OCI-LY3 (cell line): ENCODE measurements around the gene C1orf105.

ENCODE experiments used
- EZH2phosphoT487 ChIP-seq: fragments of 200-600 bp; shearing (Covaris generic); IDR thresholded peaks from 2 replicates; pipeline ENCODE4 v1.6.1; 2018; ENCODE audit warnings: antibody characterized with exemption, mixed run types, low read depth
- TF ChIP-seq, protein P1 (sequence below): fragments of 200-600, 300-600 bp; sonication (generic); IDR thresholded peaks from 2 replicates; pipeline ENCODE4 v1.5.1; 2014; ENCODE audit warnings: antibody characterized with exemption, low read length, low read depth

DNA sequence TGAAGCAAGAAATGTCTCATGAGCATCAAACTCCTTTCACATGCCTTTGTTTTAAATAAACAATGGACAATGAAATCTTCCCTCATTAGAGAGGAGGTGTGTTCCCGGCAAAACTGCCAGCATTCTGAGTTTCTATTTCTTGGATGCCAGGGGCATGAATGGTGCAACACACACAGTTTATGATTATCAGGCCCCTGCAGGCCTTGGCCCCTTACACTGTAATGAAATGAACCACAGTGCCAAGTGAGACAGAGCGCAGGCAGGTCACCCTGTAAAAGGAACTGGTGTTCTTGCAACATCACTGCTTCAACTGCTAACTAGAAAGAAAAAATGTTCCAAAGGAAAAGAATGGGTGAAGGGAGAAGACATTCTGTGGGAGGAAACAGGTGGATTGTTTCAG lies 27.2 kb downstream of the C1orf105 start:
- TF ChIP-seq, protein P1, sequence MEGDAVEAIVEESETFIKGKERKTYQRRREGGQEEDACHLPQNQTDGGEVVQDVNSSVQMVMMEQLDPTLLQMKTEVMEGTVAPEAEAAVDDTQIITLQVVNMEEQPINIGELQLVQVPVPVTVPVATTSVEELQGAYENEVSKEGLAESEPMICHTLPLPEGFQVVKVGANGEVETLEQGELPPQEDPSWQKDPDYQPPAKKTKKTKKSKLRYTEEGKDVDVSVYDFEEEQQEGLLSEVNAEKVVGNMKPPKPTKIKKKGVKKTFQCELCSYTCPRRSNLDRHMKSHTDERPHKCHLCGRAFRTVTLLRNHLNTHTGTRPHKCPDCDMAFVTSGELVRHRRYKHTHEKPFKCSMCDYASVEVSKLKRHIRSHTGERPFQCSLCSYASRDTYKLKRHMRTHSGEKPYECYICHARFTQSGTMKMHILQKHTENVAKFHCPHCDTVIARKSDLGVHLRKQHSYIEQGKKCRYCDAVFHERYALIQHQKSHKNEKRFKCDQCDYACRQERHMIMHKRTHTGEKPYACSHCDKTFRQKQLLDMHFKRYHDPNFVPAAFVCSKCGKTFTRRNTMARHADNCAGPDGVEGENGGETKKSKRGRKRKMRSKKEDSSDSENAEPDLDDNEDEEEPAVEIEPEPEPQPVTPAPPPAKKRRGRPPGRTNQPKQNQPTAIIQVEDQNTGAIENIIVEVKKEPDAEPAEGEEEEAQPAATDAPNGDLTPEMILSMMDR, result no peak
- TF ChIP-seq EZH2phosphoT487, result no peak
